GM12874 (cell line): ENCODE data around the gene LRBA.

Experiments
- TF ChIP-seq, protein P1 (sequence below): IDR thresholded peaks from 2 replicates; pipeline ENCODE4 v1.5.1; 2011; ENCODE audit warnings: low read depth, mild to moderate bottlenecking, control low read depth, low read length, moderate library complexity; ENCODE audit not compliant: insufficient read depth

Gene LRBA

GRCh38 chr4:150501983-150502382, 513.1 kb downstream of the LRBA start:
- TF ChIP-seq, protein P1, sequence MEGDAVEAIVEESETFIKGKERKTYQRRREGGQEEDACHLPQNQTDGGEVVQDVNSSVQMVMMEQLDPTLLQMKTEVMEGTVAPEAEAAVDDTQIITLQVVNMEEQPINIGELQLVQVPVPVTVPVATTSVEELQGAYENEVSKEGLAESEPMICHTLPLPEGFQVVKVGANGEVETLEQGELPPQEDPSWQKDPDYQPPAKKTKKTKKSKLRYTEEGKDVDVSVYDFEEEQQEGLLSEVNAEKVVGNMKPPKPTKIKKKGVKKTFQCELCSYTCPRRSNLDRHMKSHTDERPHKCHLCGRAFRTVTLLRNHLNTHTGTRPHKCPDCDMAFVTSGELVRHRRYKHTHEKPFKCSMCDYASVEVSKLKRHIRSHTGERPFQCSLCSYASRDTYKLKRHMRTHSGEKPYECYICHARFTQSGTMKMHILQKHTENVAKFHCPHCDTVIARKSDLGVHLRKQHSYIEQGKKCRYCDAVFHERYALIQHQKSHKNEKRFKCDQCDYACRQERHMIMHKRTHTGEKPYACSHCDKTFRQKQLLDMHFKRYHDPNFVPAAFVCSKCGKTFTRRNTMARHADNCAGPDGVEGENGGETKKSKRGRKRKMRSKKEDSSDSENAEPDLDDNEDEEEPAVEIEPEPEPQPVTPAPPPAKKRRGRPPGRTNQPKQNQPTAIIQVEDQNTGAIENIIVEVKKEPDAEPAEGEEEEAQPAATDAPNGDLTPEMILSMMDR, result no peak

DNA sequence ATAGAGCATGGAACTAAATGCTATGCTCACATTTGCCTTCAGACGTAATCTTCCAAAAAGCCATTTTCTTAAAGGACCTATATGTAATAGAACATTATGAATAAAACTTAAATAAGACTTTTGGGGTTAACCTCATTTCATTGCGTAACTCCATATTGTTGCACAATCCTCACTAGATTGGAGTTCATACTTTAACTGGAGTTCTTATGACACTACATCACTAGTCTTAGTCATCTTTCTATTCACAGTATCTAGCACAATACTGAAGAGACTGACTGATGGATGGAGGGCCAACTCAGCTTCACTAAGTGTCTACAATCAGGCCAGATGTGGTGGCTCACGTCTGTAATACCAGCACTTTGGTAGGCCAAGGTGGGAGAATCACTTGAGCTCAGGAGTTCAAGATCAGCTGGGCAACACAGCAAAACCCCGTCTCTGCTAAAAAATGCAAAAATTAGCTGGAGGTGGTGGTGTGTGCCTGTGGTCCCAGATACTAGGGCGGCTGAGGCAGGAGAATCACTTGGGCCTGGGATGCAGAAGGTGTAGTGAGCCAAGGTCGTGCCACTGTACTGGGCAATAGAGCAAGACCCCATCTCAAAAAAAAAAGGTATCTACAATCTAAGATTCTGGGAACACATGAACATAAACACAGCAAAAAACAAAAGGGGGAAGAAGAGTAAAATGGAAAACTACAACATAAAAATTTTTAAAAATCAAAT, 513.9 kb downstream of the LRBA start:
- TF ChIP-seq, protein P1, result no peak

GRCh38 chr4:150497612-150498011, 517.5 kb downstream of the LRBA start:
- TF ChIP-seq, protein P1, result no peak

DNA sequence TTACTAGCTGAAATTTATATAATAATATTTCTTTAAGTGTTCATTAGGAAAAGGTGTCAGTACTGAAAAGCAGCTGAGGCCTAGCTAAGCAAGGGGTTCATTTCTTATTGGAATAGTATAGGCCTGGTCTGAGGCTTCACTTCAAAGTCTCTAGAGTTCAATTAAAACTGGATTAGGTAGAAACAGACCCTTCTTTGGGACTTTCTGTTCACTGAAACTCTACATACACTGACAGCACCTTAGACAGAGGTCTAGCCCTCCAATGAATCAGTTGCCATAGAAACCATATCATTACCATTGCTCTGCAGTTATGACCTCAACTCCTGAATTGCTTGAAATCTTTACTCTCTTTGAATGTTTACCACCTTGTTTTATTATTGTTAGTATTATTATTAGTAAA, 519.5 kb downstream of the LRBA start:
- TF ChIP-seq, protein P1, result no peak

- TF ChIP-seq, protein P1, result no peak
Observed at GRCh38 chr4:150493851-150494250, 521.2 kb downstream of the LRBA start.

GRCh38 chr4:150491132-150492049, 523.7 kb downstream of the LRBA start:
- TF ChIP-seq, protein P1, result no peak

DNA sequence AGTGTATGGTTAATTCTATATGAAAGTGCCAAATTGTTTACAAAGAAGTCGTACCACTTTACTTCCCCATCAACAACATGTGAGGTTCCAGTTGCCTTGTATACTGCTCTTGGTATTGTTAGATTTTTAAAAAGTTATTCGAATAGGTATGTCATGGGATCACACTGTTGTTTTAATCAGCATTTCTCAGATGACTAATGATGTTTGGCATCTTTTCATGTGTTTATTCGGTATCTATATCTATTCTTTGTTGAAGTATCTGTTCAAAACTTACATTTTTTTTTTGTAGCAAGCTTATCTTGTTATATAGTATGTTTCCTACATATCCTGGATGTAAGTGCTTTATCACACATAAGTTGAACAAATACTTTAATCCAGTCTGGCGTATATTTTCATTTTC, 532.5 kb downstream of the LRBA start:
- TF ChIP-seq, protein P1, result no peak
